DOHH2 (cell line): ENCODE measurements around the gene KERA.

Source experiments
- H3F3A ChIP-seq: fragments of 200-600 bp; sonication (generic), shearing (Covaris generic); 2 replicates; pipeline ENCODE4 v1.6.0; 2016; ENCODE audit warnings: antibody characterized with exemption, mild to moderate bottlenecking; ENCODE audit not compliant: control insufficient read depth, insufficient read depth
- H3K27ac ChIP-seq: fragments of 200-600 bp; sonication (generic); 2 replicates; pipeline ENCODE4 v1.5.1; 2014; ENCODE audit warnings: low read depth, mild to moderate bottlenecking, low read length, moderate library complexity
- H3K27me3 ChIP-seq: fragments of 200-600 bp; sonication (generic); 2 replicates; pipeline ENCODE4 v1.6.1; 2014; ENCODE audit warnings: mild to moderate bottlenecking, low read length, mixed read lengths; ENCODE audit not compliant: control insufficient read depth
- H3K36me3 ChIP-seq: fragments of 200-600 bp; sonication (generic); 2 replicates; pipeline ENCODE4 v1.6.1; 2014; ENCODE audit warnings: mild to moderate bottlenecking, low read length, moderate library complexity, mixed read lengths; ENCODE audit not compliant: control insufficient read depth
- H3K4me1 ChIP-seq: fragments of 200-600 bp; sonication (generic); 2 replicates; pipeline ENCODE4 v1.6.1; 2014; ENCODE audit warnings: mild to moderate bottlenecking, low read length, mixed read lengths; ENCODE audit not compliant: control insufficient read depth
- H3K4me2 ChIP-seq: fragments of 200-600 bp; sonication (generic); 2 replicates; pipeline ENCODE4 v1.6.0; 2014; ENCODE audit warnings: mild to moderate bottlenecking, low read length, moderate library complexity
- H3K4me3 ChIP-seq: fragments of 200-600 bp; sonication (generic); 2 replicates; pipeline ENCODE4 v1.5.1; 2014; ENCODE audit warnings: mild to moderate bottlenecking, low read length, mixed read lengths
- H3K79me2 ChIP-seq: fragments of 200-600 bp; sonication (generic); 2 replicates; pipeline ENCODE4 v1.6.1; 2014; ENCODE audit warnings: mild to moderate bottlenecking, low read length, mixed read lengths; ENCODE audit not compliant: control insufficient read depth
- H3K9me2 ChIP-seq: fragments of 200-600 bp; sonication (generic); replicated peaks from 2 replicates; pipeline ENCODE4 v1.6.1; 2014; ENCODE audit warnings: mild to moderate bottlenecking, low read length, mixed read lengths; ENCODE audit not compliant: control insufficient read depth
- H3K9me3 ChIP-seq: fragments of 200-600 bp; sonication (generic); 2 replicates; pipeline ENCODE4 v1.6.1; 2014; ENCODE audit warnings: antibody characterized with exemption, low read length, mixed read lengths; ENCODE audit not compliant: control insufficient read depth, insufficient read depth
- H4K20me1 ChIP-seq: fragments of 200-600 bp; sonication (generic); 2 replicates; pipeline ENCODE4 v1.6.0; 2014; ENCODE audit warnings: low read depth, mild to moderate bottlenecking, antibody characterized with exemption, low read length, moderate library complexity; ENCODE audit not compliant: control insufficient read depth, insufficient read depth
- EZH2phosphoT487 ChIP-seq: fragments of 200-600 bp; sonication (generic); IDR thresholded peaks from 2 replicates; pipeline ENCODE4 v1.6.1; 2017; ENCODE audit warnings: borderline replicate concordance, mild to moderate bottlenecking, antibody characterized with exemption, low read length, moderate library complexity, mixed read lengths
- TF ChIP-seq, protein P1 (sequence below): fragments of 200-600 bp; sonication (generic); IDR thresholded peaks from one replicate; pipeline ENCODE4 v1.5.1; 2014; ENCODE audit warnings: antibody characterized with exemption, mild to moderate bottlenecking, low read depth, low read length; ENCODE audit not compliant: poor library complexity, severe bottlenecking

Gene KERA

DNA sequence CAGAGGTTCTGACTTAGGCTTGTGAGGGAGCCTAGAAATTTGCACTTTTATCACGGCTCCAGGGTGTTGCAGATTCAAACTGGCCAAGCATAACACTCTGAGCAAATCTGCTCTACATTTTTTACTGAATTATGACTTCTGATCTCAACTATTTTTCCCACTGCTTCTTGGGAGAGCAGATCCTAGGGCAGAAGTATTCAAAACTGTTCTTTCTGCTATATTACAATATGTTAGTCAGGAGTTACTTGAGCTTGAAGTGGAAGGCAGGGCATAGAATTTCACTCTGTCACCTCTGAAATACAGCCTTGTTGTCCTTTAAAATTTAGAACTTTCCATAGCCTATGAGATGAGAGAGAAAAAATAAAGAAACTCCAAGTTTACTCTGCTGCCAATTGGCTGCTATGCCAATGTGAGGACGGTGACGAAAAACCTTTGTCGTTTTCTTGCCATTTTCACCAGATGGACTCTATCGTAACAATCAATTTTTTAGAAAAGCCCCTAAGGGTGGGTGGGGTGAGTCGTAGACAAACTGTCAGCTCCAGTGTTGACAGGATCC lies 16.4 kb upstream of the KERA start:
- H3K36me3 ChIP-seq = no peaks in the 10 kb centered on the region
- H3K4me2 ChIP-seq = no peak overlapping the region
- no peaks in the 10 kb centered on the region for H3K9me3 ChIP-seq
- no peaks in the 10 kb centered on the region for H3F3A ChIP-seq
- no peaks in the 10 kb centered on the region for H4K20me1 ChIP-seq
- H3K4me1 ChIP-seq = no peaks in the 10 kb centered on the region
- no peaks in the 10 kb centered on the region for H3K9me2 ChIP-seq
- H3K79me2 ChIP-seq = no peaks in the 10 kb centered on the region
- H3K4me3 ChIP-seq = no peak overlapping the region
- no peaks in the 10 kb centered on the region for H3K27me3 ChIP-seq
- H3K27ac ChIP-seq = no peak overlapping the region
- TF ChIP-seq, protein P1, sequence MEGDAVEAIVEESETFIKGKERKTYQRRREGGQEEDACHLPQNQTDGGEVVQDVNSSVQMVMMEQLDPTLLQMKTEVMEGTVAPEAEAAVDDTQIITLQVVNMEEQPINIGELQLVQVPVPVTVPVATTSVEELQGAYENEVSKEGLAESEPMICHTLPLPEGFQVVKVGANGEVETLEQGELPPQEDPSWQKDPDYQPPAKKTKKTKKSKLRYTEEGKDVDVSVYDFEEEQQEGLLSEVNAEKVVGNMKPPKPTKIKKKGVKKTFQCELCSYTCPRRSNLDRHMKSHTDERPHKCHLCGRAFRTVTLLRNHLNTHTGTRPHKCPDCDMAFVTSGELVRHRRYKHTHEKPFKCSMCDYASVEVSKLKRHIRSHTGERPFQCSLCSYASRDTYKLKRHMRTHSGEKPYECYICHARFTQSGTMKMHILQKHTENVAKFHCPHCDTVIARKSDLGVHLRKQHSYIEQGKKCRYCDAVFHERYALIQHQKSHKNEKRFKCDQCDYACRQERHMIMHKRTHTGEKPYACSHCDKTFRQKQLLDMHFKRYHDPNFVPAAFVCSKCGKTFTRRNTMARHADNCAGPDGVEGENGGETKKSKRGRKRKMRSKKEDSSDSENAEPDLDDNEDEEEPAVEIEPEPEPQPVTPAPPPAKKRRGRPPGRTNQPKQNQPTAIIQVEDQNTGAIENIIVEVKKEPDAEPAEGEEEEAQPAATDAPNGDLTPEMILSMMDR = no peak
- no peak for TF ChIP-seq EZH2phosphoT487

DNA sequence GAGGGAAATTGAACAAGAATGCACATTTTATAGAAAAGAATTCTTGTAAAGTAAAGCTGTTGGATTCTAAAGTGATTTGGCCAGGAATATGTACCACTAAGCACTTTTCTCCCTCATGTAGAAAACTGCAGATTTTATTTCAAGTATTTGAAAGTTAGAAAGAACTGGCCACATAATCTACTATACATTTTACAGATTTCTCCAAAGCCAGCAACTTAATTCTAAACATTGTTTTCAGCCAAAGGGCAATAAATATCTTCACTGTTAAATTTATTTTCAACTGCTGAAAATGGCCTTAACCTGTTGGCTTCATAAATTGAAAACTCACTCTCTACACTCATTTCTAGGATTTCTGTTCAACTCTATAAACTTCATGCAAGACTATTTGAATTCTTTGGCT lies 15.6 kb upstream of the KERA start:
- H3K79me2 ChIP-seq = no peaks in the 10 kb centered on the region
- H3K27ac ChIP-seq = no peak overlapping the region
- no peaks in the 10 kb centered on the region for H4K20me1 ChIP-seq
- H3K36me3 ChIP-seq = no peaks in the 10 kb centered on the region
- no peaks in the 10 kb centered on the region for H3K9me2 ChIP-seq
- no peak for TF ChIP-seq EZH2phosphoT487
- TF ChIP-seq, protein P1 = no peak
- no peak overlapping the region for H3K4me3 ChIP-seq
- no peaks in the 10 kb centered on the region for H3K9me3 ChIP-seq
- no peaks in the 10 kb centered on the region for H3K27me3 ChIP-seq
- no peak overlapping the region for H3K4me2 ChIP-seq
- H3K4me1 ChIP-seq = no peaks in the 10 kb centered on the region
- no peaks in the 10 kb centered on the region for H3F3A ChIP-seq

DNA sequence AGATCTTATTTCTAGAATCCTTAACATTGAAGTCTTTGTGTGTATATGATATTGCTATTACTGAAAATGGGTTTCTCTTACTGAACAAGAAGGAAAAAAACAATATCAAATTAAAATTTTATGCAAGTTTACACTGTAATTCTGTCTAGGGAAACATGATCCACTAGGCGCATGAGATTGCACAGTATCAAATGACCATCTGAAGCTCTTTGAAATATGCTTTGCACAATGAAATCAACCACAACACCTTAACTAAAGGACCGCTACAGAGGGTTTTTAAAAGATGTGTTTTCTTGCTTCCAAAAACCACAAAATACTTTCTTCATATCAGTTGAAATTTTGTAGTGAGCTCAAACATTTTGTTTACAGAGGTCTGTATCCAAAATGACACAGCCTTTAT lies 15.1 kb upstream of the KERA start:
- Histone ChIP-seq H3K9me2 (no peaks in the 10 kb centered on the region), H3K4me3 (no peak overlapping the region), H4K20me1 (no peaks in the 10 kb centered on the region), H3K27ac (no peak overlapping the region), H3K9me3 (no peaks in the 10 kb centered on the region), H3K27me3 (no peaks in the 10 kb centered on the region), H3K79me2 (no peaks in the 10 kb centered on the region), H3K4me2 (no peak overlapping the region), H3K36me3 (no peaks in the 10 kb centered on the region), H3K4me1 (no peaks in the 10 kb centered on the region), H3F3A (no peaks in the 10 kb centered on the region)
- TF ChIP-seq EZH2phosphoT487 = no peak
- TF ChIP-seq, protein P1 = no peak

DNA sequence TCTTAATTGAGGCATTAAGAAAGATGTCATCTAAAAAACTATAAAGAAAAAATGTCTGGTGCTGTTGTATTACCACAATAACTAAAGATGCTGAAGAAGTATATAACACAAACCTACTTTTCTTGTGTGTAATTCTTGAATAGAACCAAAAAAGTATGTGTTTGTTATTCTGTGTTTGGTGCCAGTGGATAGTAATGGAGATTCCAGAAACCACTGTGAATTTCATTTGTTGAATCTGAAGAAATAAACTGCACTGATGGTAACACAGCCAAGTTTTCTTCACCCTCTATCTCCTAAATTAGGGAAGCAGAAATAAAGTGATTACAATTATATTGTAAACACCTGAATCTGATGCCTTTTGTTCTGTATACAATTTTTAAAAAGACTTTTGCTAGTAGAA lies 13.1 kb upstream of the KERA start:
- H3K4me1 ChIP-seq = no peaks in the 10 kb centered on the region
- H3K36me3 ChIP-seq = no peaks in the 10 kb centered on the region
- H3F3A ChIP-seq = no peaks in the 10 kb centered on the region
- no peaks in the 10 kb centered on the region for H3K27me3 ChIP-seq
- no peaks in the 10 kb centered on the region for H4K20me1 ChIP-seq
- H3K27ac ChIP-seq = no peak overlapping the region
- no peaks in the 10 kb centered on the region for H3K9me2 ChIP-seq
- no peaks in the 10 kb centered on the region for H3K79me2 ChIP-seq
- TF ChIP-seq, protein P1 = no peak
- no peak for TF ChIP-seq EZH2phosphoT487
- H3K4me2 ChIP-seq = no peak overlapping the region
- H3K9me3 ChIP-seq = no peaks in the 10 kb centered on the region
- no peak overlapping the region for H3K4me3 ChIP-seq
